Choroid plexus epithelial cell (primary cell): ENCODE measurements around the gene MAB21L4.

Experiments used
- DNase-seq: peaks from one replicate; pipeline ENCODE4 v3.0.0-alpha.2; 2010; ENCODE audit warnings: low read depth
- H3K4me3 ChIP-seq: 2 replicates; pipeline ENCODE4 v1.5.1; 2011; ENCODE audit warnings: low read depth, mild to moderate bottlenecking, control low read depth, low read length, moderate library complexity
- TF ChIP-seq, protein P1 (sequence below): conservative IDR thresholded peaks from 2 replicates; pipeline ENCODE4 v1.5.1; 2011; ENCODE audit warnings: low read depth, mild to moderate bottlenecking, control low read depth, inconsistent platforms, low read length, moderate library complexity

The MAB21L4 gene

DNA sequence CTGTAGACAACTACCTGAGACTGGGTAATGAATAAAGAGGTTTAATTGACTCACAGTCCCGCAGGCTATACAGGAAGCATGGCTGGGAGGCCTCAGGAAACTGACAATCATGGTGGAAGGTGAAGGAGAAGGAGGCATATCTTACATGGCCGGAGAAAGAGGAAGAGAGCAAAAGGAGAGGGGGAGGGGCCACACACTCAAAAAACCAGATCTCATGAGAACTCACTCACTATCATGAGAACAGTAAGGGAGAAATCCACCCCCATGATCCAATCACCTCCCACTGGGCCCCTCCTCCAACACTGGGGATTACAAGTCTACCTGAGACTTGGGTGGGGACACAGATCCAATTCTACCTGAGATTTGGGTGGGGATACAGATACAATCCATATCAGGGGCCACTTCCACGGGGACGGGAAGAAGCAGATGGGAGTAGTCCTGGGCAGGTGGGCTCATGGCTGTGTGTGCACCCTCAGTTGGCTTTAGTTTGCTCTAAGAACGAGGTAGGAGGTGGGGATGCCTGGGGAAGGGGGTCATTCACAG is 9.9 kb downstream of the MAB21L4 start:
- no peak overlapping the region for H3K4me3 ChIP-seq
- no peak for DNase-seq
- TF ChIP-seq, protein P1, sequence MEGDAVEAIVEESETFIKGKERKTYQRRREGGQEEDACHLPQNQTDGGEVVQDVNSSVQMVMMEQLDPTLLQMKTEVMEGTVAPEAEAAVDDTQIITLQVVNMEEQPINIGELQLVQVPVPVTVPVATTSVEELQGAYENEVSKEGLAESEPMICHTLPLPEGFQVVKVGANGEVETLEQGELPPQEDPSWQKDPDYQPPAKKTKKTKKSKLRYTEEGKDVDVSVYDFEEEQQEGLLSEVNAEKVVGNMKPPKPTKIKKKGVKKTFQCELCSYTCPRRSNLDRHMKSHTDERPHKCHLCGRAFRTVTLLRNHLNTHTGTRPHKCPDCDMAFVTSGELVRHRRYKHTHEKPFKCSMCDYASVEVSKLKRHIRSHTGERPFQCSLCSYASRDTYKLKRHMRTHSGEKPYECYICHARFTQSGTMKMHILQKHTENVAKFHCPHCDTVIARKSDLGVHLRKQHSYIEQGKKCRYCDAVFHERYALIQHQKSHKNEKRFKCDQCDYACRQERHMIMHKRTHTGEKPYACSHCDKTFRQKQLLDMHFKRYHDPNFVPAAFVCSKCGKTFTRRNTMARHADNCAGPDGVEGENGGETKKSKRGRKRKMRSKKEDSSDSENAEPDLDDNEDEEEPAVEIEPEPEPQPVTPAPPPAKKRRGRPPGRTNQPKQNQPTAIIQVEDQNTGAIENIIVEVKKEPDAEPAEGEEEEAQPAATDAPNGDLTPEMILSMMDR: no peak

DNA sequence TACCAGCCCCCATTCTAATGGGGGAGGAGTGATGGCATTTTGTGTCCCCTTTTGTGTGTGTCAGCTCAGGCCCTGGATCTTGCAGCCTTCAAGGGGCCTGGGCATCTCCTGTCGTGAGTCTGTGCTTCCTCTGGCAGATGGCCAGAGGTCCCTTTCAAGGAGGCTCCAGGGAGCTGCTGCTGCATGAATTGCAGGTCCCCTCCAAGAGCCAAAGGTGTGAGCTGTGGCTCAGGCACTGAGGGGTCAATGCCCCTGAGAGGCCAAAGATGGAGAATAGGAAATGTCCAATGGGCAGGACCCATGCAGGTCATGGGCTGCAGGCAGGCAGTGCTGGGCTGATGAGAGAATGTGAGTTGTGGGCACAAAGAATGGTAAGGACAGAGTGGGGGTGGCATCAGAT is 10.4 kb downstream of the MAB21L4 start:
- TF ChIP-seq, protein P1: no peak
- no peak overlapping the region for H3K4me3 ChIP-seq
- no peak for DNase-seq

DNA sequence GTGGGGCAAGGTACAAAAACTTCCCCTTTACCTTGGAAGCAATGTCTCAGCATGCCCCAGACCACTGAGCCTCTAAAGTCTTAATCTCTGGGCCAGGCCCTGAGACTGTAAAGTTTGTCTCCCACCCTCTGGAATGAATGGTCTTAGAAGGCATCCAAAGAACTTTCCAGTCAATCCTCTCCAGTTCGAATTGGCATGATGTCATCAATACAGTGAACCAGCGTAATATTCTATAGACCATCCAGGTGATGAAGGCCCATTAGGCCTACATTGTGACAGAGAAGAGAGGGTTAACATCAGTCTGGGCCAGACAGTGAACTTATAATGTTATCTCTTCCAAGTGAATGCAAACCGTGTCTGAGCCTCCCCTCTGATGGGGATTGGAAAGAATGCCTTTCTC is 11.2 kb downstream of the MAB21L4 start:
- TF ChIP-seq, protein P1: no peak
- H3K4me3 ChIP-seq: no peak overlapping the region
- DNase-seq: no peak

DNA sequence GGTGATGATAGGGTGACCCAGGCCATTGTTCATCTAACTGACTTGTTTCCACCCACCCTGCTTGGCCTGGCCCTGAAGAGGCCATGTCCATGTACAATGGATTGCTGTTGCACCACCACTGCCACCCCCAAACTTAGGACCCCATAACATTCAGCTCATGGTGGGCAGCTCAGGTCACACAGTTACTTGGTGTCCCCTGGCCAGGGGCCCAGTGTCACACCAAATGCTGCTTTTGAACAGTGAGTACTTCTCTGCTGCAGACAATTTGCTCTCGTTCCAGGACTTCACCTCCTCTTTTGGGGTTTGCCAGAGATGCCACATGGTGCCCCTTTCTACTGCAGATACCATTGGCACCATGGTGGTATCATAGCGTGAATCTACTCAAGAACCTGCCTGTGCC is 11.7 kb downstream of the MAB21L4 start:
- no peak for DNase-seq
- TF ChIP-seq, protein P1: no peak
- no peak overlapping the region for H3K4me3 ChIP-seq

DNA sequence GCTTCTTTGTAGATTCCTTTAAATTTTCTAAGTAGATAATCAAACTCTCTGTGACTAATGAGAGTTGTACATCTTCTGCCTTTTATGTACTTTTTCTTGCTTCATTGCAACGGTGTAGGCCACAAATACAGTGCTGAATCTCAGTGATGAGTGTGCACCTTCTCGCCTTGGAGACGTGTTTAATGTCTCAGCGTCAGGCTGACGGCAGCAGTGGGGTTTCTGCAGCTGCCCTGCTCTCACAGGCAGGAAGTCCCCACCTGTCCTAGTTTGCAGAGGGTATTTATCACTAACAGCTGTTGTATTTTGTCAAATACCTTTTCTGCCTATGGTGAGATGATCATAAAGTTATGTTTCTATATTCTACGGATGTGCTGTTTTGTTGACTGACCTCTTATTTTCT is 14.0 kb downstream of the MAB21L4 start:
- no peak overlapping the region for H3K4me3 ChIP-seq
- TF ChIP-seq, protein P1: no peak
- DNase-seq: no peak

DNA sequence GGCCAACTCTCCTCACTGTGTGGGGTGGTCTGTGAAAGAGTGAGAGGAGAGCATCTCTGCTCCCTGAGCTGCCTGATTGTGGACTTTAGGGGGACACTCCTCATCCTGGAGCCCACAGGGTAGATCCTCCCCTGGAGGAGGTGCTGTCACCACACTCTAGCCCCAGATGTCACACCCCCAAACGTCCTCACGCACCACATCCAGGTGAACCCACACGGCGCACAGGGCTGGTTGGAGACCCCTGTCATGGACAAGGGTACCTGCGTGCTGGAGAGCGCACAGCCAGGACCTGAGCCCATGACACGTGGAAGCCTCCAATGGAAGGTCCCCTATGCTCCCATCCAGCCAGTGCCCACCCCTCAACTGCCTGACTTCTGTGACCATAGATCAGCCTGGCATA is 16.9 kb downstream of the MAB21L4 start:
- DNase-seq: no peak
- H3K4me3 ChIP-seq: no peak overlapping the region
- TF ChIP-seq, protein P1: no peak

DNA sequence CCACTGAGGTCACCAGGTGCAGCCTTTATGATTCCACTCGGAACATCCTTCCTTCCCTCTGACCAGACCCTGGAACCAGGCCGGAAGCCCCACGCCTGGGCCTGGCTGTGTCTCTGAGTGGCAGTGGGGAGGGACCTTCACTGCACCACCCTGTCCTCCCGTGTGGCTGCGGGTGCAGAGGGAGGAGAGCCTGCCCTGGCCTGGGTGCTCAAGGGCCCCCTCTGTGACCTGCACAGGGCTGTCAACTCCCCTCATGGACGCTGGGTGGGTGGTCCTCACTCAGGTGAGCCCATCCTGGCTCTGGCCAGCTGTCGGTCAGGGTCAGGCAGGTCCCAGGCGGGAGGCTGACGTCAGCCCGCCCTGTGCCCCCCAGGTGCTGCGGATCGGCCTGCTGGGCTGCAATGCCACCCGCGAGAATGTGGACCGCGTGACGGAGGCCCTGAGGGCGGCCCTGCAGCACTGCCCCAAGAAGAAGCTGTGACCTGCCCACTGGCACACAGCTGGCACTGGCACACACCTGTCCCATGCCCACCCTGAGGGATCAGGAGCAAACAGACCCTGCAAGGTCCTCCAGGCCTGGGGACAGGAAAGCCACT is 17.5 kb downstream of the MAB21L4 start:
- no peak overlapping the region for H3K4me3 ChIP-seq
- DNase-seq: no peak
- TF ChIP-seq, protein P1: no peak
